NCI-H2227 treated with DMSO at 0.1 percent for 48 hours (cell line): Measurements from ENCODE around the gene DLGAP4.

ENCODE experiments used
- DNase-seq: peaks from one replicate; lab custom pipeline; 2025; lab: John Stamatoyannopoulos, UW

DLGAP4 gene

DNA sequence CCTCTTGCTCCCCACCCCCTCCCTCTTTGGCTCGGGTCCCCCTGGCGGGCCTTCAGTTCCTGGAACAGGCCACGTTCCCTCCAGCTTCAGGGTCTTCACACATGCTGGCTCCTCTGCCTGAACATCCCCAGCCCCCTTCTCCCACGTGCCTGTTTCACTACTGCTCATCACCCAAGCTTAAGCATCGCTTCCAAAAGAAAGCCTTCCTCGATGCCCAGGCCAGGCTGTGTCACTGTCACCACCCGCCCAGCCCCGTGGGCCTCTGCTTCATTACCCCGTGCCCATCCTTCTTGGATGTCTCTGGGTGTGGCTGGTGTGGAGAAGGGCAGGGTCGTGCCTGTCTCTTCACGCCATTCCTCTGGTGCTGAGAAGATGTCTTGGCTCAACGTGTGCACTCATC, 2.8 kb downstream of the DLGAP4 start:
- DNase-seq, result no peak

- DNase-seq, result no peak
These were observed 3.5 kb downstream of the DLGAP4 start for GRCh38 chr20:36309643-36310042.

- no peak for DNase-seq
These were observed 4.3 kb downstream of the DLGAP4 start for GRCh38 chr20:36310215-36310981.

DNA sequence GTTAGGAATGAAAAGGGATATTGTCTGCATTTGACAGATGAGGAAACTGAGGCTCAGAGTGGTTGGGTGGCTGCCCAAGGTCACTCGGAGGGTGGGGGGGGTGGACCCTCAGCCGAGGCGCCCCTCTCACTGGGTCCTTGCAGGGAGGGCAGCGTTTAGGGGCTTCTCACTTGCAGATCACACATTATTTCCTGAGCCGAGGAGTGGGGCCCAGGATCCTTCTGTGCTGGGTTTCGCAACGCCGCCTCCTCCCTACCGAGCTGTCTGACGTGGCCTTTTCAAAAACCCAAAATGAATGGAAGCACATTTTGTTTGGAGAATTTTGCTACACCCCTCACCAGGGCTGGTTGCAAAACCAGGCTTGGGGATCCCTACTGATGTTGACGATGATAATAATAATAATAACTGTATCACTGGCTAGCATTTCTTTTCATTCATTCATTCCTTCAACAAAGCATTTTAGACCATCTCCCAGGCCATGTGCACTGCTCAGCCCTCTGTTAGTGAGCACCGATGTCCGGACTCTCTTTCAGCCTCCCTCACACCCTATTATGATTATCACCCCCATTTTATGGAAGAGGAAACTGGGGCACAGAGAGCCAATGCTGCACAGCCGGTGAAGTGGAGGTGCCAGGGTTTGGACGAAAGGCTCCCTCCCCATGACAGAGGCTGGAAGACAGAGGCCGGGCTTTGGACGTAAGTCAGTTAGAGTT, 5.2 kb downstream of the DLGAP4 start:
- no peak for DNase-seq

- no peak for DNase-seq
These were observed 6.0 kb downstream of the DLGAP4 start for GRCh38 chr20:36311854-36312723.

DNA sequence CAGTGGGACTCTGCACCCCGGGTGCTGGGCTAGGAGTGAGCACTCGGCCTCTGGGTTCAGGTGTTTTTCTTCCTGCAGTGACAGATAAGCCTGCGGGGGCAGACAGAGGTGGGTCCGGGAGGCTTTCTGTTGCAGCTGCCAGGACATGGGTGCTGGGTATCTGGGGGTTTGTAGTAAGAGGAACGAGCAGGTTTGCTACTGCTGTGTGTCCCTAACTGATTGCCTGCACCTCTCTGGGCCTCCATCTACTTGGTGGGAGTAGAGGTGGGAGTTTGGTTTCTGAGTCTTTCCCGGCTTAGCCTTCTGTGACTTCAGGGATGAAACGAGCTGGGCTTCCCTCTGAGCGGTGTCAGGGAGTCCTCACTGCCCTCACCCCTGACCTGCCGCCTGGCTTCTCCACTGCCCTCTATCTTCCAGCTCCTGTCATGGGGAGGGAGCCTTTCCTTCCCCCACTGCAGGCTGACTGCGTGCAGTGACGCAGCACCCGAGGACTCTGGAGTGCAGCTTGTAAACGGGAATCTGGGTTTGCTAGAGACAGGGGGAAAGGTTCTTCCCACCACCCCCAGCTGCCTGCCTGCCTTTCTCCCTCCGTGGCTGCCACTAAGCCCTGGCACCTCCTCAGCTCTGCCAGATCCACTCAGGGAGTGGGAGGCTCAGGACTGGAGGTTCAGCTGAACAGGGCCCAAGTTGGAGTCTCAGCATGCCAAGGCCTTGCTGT, 6.7 kb downstream of the DLGAP4 start:
- DNase-seq, result no peak

- no peak for DNase-seq
These were observed 7.3 kb downstream of the DLGAP4 start for GRCh38 chr20:36313476-36313875.

DNA sequence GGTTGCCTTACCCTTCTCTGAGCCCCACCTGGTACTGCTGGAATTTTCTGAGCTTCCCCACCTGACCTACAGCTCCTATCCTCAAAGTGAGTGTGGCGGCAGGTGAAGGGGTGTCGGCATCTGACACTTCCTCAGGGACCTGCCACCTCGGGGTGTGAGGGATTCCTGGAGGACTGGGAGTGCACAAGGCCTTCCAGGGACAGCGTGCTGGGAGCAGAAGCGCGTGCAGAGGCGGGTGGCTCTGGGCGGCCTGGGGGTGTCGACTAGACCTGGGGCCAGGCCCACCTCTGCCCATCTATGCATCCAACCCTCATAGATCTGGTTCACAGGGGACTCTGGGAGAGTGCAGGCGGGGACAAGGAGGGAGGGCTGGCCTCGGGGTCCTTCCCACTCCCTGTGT, 7.8 kb downstream of the DLGAP4 start:
- DNase-seq, result no peak

GRCh38 chr20:36314734-36315544, 8.8 kb downstream of the DLGAP4 start:
- DNase-seq, result no peak

DNA sequence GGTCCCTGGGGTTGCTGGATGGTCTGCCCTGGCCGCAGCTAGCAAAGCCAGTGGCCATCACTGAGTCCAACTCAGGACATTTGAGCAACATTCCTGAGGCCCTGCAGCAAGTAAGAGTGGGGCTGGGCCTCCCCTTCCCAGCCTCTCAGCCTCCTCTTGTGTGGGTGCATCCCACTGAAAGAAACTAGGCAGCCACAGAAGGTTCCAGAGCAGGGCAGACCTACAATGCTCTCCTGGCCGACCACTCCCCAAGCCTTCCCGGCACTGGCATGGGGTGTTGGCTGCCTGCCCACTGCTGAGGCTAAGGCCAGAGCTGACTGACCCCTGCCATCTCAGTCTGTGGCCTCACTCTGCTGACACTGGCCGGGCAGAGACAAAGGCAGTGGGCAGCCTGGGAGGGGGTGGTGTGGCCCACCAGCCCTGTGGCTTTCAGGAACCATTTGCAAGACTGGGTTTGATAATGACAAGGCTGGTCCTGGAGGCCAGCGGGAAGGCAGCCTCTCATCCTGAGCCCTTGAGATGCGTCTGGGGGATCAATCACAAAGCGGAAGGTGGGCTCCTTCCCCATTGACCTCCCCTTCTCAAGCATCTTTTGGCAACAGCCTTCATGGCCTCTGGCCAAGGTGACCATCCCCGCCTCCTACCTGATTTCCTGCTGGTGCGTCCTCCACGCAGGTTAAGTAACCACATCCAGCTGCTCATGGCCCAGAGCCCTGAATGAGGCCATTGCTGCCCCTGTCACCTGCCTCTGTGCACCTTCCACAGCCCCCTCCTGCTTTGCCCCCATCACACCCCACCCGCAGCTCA, 9.6 kb downstream of the DLGAP4 start:
- DNase-seq, result no peak

- DNase-seq, result no peak
These were observed 11.5 kb downstream of the DLGAP4 start for GRCh38 chr20:36317675-36318074.

DNA sequence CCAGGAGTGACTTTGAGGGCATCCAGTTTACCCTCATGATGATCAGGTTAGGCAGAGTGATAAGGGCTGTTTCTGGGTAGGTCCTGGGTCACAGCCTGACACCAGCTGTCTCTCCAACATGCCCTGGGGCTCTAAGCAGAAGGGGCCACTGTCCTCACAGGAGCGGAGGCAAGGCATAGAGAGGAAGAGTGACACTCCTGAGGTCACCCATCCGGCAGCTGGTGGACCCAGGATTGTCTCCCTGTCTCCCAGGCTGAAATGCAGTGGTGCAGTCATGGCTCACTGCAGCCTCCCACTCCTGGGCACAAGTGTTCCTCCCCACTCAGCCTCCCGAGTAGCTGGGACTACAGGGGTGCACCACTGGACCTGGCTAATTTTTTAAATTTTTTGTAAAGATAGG, 12.0 kb downstream of the DLGAP4 start:
- DNase-seq, result no peak

DNA sequence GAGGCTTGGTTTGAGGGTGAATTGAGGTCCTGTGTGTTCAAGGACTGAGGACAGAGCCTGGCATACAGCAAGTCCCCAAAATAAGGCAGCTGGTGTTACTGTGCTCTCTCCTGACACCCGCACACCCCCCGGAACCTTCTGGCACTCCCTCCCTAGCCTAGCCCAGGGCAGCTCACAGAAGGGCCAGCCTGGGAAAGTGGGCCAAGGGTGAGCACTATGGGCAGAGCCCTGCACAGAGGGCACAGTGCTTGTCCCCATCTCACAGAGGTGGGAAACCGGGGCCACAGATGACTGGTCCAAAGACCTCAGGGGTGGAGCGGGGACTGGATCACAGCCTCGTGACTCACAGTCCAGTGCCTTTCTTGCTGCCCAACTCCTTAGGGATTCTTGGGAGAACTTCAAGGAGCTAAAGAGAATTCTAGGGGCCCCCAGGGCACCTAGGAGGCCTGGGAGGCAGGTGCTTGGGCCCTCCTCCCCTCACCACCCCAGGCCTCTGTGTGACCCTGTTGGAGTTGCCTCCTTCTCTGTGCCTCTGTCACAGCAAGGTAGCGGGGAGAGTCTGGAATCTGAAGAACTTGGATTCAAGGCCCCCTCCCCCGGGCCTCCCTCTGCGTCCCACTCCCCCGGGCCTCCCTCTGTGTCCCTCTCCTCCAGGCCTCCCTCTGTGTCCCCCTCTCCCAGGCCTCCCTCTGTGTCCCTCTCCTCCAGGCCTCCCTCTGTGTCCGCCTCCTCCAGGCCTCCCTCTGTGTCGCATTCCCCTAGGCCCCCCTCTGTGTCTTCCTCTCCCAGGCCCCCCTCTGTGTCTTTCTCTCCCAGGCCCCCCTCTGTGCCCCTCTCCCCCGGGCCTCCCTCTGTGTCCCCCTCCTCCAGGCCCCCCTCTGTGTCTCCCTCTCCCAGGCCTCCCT, 13.5 kb downstream of the DLGAP4 start:
- no peak for DNase-seq

DNA sequence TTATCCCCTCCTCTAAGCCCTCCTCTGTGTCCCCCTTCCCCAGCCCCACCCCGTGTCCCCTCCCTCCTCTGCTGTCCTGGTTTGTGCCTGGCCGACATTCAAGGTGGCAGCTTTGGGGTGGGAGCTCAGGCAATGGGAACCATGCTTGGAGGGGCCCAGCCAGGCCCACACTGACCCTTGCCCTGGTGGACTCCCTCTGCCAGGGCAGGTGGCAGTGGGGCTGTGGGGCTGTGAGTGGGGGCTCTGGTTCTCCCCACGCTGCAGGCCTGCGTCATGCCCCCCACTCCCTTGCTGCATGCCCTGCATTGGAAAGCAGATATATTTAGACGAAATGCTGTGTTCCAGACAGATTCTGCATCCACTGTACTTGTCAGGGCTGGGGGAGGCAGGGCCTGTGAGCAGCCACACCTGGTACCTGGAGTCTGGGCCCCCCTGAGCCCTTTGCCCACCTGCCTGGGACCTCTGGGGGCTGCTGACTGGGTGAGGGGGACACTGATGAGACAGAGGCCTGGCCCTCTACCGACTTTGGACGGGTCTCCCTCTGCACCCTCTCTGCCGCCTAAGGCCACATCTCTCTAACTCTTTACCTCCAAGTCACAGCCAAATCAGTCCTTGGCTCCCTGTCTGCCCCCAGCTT, 14.2 kb downstream of the DLGAP4 start:
- no peak for DNase-seq

DNA sequence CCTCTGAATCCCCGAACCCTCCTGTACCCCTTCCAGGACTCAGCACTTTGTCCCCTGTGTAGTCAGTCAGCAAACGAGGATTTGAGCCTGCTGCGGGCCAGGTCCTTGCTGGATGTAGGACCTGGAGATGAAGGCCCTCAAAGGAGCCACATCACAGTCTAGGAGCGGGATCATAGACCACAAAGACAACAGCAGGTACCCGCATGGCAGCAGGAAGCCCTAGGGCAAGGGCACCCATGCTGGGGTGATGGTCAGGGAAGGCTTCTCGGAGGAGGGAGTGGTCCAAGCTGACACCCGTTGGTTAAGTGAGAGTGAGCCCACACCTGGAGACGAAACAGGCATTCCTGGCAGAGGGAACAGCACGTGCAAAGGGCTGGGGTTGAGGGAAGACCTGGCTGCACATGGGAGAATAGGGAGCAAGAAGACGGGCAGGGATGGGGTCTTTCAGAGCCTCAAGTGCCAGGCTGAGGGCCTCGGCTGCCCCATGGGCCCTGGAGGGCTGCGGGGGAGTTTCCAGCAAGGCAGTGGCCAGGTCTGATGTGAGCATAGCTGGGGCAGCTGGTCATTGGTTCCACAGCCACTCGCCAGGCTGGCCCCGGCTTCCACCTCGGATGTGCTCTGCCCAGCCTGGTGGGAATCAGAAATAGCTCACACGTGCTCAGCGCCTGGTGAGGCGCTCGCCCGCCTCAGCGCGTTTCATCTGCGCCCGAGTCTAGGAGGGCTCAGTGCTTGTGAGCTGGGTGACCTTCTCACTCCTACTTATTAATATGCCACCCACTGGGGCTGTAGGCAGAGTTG, 15.0 kb downstream of the DLGAP4 start:
- DNase-seq, result no peak

DNA sequence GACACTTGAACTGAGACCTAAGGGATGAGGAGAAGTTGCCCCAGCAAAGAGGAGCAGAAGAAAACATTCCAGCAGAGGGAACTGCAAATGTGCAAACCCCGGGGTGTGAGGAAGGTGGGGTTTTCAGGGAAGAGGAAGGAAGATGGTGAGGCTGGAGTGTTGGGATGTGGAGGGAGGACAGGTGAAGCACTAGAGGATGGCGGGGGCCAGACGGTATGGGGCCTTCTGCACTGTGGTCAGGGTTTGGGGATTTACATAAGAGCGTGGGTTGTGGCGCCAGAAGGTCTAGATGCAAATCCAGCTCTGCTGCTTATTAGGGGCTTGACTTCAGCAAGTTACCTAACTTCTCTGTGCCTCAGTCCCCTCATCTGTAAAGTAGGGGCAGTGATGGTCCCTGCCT, 16.0 kb downstream of the DLGAP4 start:
- no peak for DNase-seq

- DNase-seq, result no peak
These were observed 24.0 kb downstream of the DLGAP4 start for GRCh38 chr20:36330091-36330490.

DNA sequence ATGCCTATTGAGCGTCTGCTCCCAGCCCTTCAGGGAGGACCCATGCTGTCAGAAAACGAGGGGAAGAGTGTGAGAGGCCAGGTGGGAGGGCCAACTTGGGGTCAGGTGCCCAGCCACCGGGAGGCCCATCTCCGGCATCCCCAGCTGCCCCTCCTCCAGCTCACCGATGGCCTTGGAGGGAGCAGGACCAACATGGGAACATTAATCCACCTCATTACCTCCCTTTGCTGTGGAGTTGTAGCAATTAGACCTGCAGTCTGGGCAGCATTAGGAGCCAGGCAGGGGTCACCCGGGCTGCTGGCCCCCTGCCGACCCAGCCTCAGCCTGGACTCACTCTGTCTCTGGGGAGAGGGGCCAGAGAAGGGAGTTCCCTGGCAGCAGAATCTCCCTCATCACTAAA, 25.1 kb downstream of the DLGAP4 start:
- no peak for DNase-seq
